GM12801 (cell line): ENCODE results near the gene ZNF594.

ENCODE experiments used
- CTCF ChIP-seq: IDR thresholded peaks from one replicate; pipeline ENCODE4 v1.5.1; 2011; ENCODE audit warnings: control low read depth; ENCODE audit not compliant: insufficient read length; ENCODE audit errors: extremely low read depth

The ZNF594 gene

DNA sequence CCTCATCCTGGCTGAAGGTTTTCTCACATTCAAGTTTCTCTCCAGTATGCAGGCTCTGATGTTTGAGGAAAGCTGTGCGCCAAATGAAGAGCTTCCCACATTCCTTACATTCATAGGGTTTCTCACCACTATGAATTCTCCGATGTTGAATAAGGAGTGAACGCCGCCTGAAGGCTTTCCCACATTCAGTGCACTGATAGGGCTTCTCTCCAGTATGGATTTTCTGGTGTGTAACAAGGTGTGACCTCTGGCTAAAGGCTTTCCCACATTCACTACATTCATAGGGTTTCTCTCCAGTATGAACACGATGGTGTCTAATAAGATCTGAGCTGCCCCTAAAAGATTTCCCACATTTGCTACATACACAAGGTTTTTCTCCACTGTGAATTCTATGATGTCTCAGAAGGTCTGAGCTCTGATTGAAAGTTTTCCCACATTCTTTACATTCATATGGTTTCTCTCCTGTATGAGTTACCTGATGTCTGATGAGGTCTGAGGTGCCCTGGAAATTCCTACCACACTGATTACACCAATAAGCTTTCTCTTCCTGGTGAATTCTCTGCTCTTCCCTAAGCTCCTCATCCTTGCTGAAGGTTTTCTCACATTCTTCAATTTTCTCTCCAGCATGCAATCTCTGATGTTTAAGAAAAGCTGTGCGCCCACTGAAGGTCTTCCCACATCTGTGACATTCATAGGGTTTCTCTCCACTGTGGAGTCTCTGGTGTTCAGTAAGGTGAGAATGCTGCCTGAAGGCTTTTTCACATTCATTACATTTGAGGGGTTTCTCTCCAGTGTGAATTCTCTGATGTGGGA, 8.9 kb downstream of the ZNF594 start:
- no peak for TF ChIP-seq CTCF

GRCh38 chr17:5181509-5182305, 10.0 kb downstream of the ZNF594 start:
- no peak for TF ChIP-seq CTCF

GRCh38 chr17:5179003-5179402, 12.7 kb downstream of the ZNF594 start:
- no peak for TF ChIP-seq CTCF

GRCh38 chr17:5164436-5164835, 27.2 kb downstream of the ZNF594 start:
- no peak for TF ChIP-seq CTCF

DNA sequence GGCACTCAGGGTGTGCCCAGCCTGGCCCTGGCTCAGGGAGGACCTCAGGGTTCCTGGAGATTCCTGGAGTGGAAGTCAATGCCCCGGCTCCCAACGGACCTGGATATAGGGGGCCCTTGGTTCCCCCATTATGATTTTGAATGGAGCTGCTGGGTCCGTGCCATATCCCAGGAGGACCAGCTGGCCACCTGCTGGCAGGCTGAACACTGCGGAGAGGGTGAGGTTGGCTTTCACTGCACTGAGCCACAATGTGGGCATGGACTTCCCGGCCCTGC, 52.3 kb downstream of the ZNF594 start:
- no peak for TF ChIP-seq CTCF

GRCh38 chr17:5138616-5139457, 52.8 kb downstream of the ZNF594 start:
- no peak for TF ChIP-seq CTCF
